ENCODE data around the gene CYP26A1.

GRCh38 chr10:93062514-93063143, 11.1 kb upstream of the CYP26A1 start:
- TF ChIP-seq, protein P1, sequence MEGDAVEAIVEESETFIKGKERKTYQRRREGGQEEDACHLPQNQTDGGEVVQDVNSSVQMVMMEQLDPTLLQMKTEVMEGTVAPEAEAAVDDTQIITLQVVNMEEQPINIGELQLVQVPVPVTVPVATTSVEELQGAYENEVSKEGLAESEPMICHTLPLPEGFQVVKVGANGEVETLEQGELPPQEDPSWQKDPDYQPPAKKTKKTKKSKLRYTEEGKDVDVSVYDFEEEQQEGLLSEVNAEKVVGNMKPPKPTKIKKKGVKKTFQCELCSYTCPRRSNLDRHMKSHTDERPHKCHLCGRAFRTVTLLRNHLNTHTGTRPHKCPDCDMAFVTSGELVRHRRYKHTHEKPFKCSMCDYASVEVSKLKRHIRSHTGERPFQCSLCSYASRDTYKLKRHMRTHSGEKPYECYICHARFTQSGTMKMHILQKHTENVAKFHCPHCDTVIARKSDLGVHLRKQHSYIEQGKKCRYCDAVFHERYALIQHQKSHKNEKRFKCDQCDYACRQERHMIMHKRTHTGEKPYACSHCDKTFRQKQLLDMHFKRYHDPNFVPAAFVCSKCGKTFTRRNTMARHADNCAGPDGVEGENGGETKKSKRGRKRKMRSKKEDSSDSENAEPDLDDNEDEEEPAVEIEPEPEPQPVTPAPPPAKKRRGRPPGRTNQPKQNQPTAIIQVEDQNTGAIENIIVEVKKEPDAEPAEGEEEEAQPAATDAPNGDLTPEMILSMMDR (IDR thresholded peaks at IDR 0.05) = peak in 2 of 3 experiments; percentile 37 to 46
- TF ChIP-seq POLR2AphosphoS5 (IDR thresholded peaks at IDR 0.05) = no peak
- no peak for TF ChIP-seq EP300 (IDR thresholded peaks at IDR 0.05)
- TF ChIP-seq POLR2A (IDR thresholded peaks at IDR 0.05; ENCODE audit: low read depth) = no peak
